Fibroblast of the aortic adventitia (primary cell): ENCODE measurements around the gene ACVR1C. TPM values are rescaled to one million over a fixed set of nuclear protein-coding genes. Genes with fewer than 3 reads are reported as not detected.
A peak's percentile ranks its signal among the peaks of the same experiment; 100 is the strongest.

Experiments
- DNase-seq: peaks from one replicate; pipeline ENCODE4 v3.0.0-alpha.2; 2010; ENCODE audit warnings: low read depth
- H3K4me3 ChIP-seq: 2 replicates; pipeline ENCODE4 v1.5.1; 2011; ENCODE audit warnings: low read depth, mild to moderate bottlenecking, control low read depth, low read length, moderate library complexity
- total RNA-seq: library from RNA; depleted of rRNA; stranded (reverse); fragments of >200 nt; gene quantifications from 2 replicates; pipeline ENCODE4 v1.2.3, GENCODE V29; 2012; ENCODE audit warnings: low replicate concordance
- TF ChIP-seq, protein P1 (sequence below): IDR thresholded peaks from 2 replicates; pipeline ENCODE4 v1.5.1; 2011; ENCODE audit warnings: mild to moderate bottlenecking, low read length, control low read depth, inconsistent platforms; ENCODE audit not compliant: insufficient read depth

The ACVR1C gene
- total RNA-seq, 1 donor = 0.63 TPM

DNA sequence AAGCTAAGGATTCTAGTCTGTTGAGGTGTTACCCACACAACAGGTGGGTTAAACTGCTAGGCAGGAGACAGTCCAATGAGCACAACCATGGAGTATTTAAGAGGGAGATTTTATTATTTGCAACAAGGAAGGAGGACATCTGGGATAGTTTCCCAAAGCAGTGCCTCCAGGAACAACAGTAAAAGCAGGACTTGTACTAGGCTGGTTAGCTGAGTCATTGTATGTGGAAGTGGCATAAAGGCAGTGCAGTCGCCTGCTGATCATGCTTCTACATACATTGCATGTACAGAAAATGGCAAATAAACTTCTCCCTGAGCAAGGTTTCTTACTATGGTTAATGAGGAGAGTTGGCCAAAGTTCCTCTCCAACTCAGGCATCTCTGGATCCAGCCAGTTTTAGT, 138.7 kb downstream of the ACVR1C start:
- TF ChIP-seq, protein P1, sequence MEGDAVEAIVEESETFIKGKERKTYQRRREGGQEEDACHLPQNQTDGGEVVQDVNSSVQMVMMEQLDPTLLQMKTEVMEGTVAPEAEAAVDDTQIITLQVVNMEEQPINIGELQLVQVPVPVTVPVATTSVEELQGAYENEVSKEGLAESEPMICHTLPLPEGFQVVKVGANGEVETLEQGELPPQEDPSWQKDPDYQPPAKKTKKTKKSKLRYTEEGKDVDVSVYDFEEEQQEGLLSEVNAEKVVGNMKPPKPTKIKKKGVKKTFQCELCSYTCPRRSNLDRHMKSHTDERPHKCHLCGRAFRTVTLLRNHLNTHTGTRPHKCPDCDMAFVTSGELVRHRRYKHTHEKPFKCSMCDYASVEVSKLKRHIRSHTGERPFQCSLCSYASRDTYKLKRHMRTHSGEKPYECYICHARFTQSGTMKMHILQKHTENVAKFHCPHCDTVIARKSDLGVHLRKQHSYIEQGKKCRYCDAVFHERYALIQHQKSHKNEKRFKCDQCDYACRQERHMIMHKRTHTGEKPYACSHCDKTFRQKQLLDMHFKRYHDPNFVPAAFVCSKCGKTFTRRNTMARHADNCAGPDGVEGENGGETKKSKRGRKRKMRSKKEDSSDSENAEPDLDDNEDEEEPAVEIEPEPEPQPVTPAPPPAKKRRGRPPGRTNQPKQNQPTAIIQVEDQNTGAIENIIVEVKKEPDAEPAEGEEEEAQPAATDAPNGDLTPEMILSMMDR = no peak
- no peak overlapping the region for H3K4me3 ChIP-seq
- no peak for DNase-seq

DNA sequence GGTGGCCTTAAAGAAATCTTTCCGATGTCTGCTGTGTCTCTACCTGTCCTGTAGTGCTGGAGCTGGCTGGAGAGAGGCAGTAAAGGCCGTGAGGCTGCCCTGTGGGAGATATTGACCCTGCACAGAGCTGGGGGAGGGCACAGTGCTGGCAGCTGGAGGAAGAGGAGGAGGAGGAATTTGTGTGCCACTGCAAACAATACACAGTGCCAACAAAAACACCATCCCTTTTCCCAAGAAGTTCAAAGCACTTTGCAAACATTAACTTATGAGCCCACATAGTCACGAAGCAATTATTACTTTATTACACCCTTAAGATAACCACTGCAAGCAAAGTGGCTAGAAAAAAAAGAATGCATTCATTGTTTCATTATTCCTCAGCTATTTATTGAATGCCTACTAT, 139.8 kb downstream of the ACVR1C start:
- no peak overlapping the region for H3K4me3 ChIP-seq
- TF ChIP-seq, protein P1 = no peak
- no peak for DNase-seq

- no peak for DNase-seq
- TF ChIP-seq, protein P1 = no peak
- H3K4me3 ChIP-seq = no peak overlapping the region
Observed at GRCh38 chr2:157487747-157488146, 140.9 kb downstream of the ACVR1C start.

GRCh38 chr2:157487271-157487610, 141.4 kb downstream of the ACVR1C start:
- no peak overlapping the region for H3K4me3 ChIP-seq
- no peak for DNase-seq
- TF ChIP-seq, protein P1 = no peak

- H3K4me3 ChIP-seq = no peak overlapping the region
- TF ChIP-seq, protein P1 = no peak
- DNase-seq = peak; percentile 25
Observed at GRCh38 chr2:157486596-157487270, 141.9 kb downstream of the ACVR1C start.

- H3K4me3 ChIP-seq = no peak overlapping the region
- TF ChIP-seq, protein P1 = no peak
- peak; percentile 75 for DNase-seq
Observed at GRCh38 chr2:157480182-157480961, 148.3 kb downstream of the ACVR1C start.
